Tibial nerve (tissue), 3 donors: ENCODE data around the gene GPC5.

Experiments used
- POLR2A ChIP-seq, 2 donors: fragments of 450-650 bp; IDR thresholded peaks; one replicate each; pipeline ENCODE4 v1.6.1; 2017; ENCODE audit warnings: antibody characterized with exemption in 2 of 2, mild to moderate bottlenecking in 2 of 2, moderate library complexity in 2 of 2
- TF ChIP-seq, protein P1 (sequence below), 5 experiments: fragments of 200-600 bp in 3 of 5; fragments of 450-650 bp in 2 of 5; sonication (generic) in 3 of 5; IDR thresholded peaks; one replicate each; pipeline ENCODE4 v1.5.1; 2016 to 2019; ENCODE audit warnings: antibody characterized with exemption in 5 of 5, mild to moderate bottlenecking in 3 of 5, moderate library complexity in 2 of 5

DNA sequence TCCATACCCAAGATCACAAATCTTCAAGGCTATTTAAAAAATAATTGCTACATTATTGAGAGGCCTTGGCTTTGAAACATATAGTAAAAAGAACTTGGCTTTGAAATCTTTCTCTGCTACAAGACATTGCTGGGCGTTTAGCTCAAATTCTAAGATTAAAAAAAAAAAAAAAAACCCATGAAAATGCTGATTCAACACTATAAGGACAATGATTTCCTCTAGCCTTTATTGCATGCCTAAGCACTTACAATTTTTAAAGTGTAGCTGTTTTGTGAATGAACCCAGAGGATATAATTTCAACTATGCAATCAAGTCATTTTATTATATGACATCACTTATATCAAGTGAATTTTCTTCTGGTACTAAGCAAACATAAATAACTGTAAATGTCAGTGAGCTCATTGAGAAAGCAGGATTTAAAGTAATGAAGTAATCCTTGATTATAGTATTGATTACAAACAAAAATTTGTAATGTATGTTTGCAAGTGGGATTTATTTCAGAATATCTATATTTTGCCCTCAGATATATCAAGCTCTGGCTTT, 1488.2 kb downstream of the GPC5 start:
- TF ChIP-seq, protein P1, sequence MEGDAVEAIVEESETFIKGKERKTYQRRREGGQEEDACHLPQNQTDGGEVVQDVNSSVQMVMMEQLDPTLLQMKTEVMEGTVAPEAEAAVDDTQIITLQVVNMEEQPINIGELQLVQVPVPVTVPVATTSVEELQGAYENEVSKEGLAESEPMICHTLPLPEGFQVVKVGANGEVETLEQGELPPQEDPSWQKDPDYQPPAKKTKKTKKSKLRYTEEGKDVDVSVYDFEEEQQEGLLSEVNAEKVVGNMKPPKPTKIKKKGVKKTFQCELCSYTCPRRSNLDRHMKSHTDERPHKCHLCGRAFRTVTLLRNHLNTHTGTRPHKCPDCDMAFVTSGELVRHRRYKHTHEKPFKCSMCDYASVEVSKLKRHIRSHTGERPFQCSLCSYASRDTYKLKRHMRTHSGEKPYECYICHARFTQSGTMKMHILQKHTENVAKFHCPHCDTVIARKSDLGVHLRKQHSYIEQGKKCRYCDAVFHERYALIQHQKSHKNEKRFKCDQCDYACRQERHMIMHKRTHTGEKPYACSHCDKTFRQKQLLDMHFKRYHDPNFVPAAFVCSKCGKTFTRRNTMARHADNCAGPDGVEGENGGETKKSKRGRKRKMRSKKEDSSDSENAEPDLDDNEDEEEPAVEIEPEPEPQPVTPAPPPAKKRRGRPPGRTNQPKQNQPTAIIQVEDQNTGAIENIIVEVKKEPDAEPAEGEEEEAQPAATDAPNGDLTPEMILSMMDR (IDR thresholded peaks at IDR 0.05), result no peak
- no peak for TF ChIP-seq POLR2A (IDR thresholded peaks at IDR 0.05)
